Lower leg skin (tissue), 3 donors: Measurements from ENCODE around the gene BLOC1S4.

Experiments used
- POLR2A ChIP-seq, 2 donors: fragments of 450-650 bp; IDR thresholded peaks; one replicate each; pipeline ENCODE4 v1.6.1; 2016 to 2017; ENCODE audit warnings: antibody characterized with exemption in 2 of 2, mild to moderate bottlenecking in 1 of 2, moderate library complexity in 1 of 2
- TF ChIP-seq, protein P1 (sequence below), 3 donors: fragments of 450-650 bp; IDR thresholded peaks; one replicate each; pipeline ENCODE4 v1.5.1; 2016; ENCODE audit warnings: antibody characterized with exemption in 3 of 3, mild to moderate bottlenecking in 3 of 3, moderate library complexity in 2 of 3

GRCh38 chr4:6673660-6674499 is 42.1 kb upstream of the BLOC1S4 start:
- TF ChIP-seq, protein P1, sequence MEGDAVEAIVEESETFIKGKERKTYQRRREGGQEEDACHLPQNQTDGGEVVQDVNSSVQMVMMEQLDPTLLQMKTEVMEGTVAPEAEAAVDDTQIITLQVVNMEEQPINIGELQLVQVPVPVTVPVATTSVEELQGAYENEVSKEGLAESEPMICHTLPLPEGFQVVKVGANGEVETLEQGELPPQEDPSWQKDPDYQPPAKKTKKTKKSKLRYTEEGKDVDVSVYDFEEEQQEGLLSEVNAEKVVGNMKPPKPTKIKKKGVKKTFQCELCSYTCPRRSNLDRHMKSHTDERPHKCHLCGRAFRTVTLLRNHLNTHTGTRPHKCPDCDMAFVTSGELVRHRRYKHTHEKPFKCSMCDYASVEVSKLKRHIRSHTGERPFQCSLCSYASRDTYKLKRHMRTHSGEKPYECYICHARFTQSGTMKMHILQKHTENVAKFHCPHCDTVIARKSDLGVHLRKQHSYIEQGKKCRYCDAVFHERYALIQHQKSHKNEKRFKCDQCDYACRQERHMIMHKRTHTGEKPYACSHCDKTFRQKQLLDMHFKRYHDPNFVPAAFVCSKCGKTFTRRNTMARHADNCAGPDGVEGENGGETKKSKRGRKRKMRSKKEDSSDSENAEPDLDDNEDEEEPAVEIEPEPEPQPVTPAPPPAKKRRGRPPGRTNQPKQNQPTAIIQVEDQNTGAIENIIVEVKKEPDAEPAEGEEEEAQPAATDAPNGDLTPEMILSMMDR (IDR thresholded peaks at IDR 0.05) = no peak
- TF ChIP-seq POLR2A (IDR thresholded peaks at IDR 0.05) = peak in 1 of 2 donors; percentile 10
